ENCODE data around the gene RABL3. TPM values are rescaled to one million over a fixed set of nuclear protein-coding genes. Genes with fewer than 3 reads are reported as not detected.

Gene RABL3
- total RNA-seq, 2 donors from 2014 or later = 29.7 to 32.0 TPM

DNA sequence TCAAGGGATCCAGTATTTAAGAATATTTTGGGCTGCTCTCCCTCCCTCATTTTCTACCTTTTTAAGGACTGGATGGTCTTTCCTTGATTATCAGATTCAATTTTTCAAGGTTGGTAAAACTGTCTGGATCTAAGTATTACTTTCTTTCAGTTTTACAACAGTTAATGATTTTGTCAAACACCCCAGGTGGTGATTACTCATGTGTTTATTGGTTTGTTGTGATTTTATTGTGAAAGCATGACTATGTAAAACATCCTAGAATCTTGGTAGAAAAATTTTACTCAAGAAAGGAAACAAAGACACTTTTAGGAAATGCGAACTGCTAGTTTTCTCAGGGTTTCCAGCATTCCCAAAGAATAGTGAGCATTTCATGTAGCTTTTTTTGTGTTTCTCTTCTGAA, 7.5 kb upstream of the RABL3 start:
- ATAC-seq (ENCODE audit: insufficient number of reproducible peaks, low FRiP score, low read depth) (no peak), DNase-seq (ENCODE audit: low spot score) (no peak)
- H3K4me1 ChIP-seq (ENCODE audit: control insufficient read depth in 1 of 2, low read depth in 2 of 2) = no peaks in the 10 kb centered on the region
- TF ChIP-seq, protein P1, sequence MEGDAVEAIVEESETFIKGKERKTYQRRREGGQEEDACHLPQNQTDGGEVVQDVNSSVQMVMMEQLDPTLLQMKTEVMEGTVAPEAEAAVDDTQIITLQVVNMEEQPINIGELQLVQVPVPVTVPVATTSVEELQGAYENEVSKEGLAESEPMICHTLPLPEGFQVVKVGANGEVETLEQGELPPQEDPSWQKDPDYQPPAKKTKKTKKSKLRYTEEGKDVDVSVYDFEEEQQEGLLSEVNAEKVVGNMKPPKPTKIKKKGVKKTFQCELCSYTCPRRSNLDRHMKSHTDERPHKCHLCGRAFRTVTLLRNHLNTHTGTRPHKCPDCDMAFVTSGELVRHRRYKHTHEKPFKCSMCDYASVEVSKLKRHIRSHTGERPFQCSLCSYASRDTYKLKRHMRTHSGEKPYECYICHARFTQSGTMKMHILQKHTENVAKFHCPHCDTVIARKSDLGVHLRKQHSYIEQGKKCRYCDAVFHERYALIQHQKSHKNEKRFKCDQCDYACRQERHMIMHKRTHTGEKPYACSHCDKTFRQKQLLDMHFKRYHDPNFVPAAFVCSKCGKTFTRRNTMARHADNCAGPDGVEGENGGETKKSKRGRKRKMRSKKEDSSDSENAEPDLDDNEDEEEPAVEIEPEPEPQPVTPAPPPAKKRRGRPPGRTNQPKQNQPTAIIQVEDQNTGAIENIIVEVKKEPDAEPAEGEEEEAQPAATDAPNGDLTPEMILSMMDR (IDR thresholded peaks at IDR 0.05) = no peak
- no peak overlapping the region for H3K4me3 ChIP-seq
- no peaks in the 10 kb centered on the region for H3K27me3 ChIP-seq (replicated peaks; ENCODE audit: insufficient read depth)
- no peak overlapping the region for H3K27ac ChIP-seq
- no peaks in the 10 kb centered on the region for H3K9me3 ChIP-seq
- H3K36me3 ChIP-seq = peaks cover 5% of the 10 kb centered on the region

DNA sequence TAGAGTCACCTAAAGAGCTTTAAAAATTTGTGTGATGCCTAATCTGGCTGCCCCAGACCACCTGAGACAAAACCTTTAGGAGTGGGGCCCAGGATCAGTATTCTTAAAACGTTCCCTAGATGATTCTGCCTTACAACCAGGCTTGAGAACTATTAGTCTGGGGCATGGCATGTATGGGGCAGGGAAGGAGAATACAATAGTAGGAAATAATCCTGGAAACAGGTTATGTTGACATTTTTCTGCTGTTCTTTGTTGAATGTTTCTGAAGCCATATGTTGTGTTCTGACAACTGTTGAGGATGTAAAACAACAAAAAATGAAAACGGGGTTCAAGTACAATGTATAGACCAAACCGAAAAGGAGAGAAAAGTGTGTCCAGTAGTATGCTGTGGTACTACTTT, 3.1 kb upstream of the RABL3 start:
- peaks cover 9 to 15% of the 10 kb centered on the region in 2 donors for H3K4me1 ChIP-seq (ENCODE audit: control insufficient read depth in 1 of 2, low read depth in 2 of 2)
- H3K27ac ChIP-seq = no peak overlapping the region
- no peaks in the 10 kb centered on the region for H3K27me3 ChIP-seq (replicated peaks; ENCODE audit: insufficient read depth)
- no peaks in the 10 kb centered on the region for H3K9me3 ChIP-seq
- H3K4me3 ChIP-seq = no peak overlapping the region
- DNase-seq (ENCODE audit: low spot score) (no peak), ATAC-seq (ENCODE audit: insufficient number of reproducible peaks, low FRiP score, low read depth) (no peak)
- H3K36me3 ChIP-seq = no peaks in the 10 kb centered on the region
- TF ChIP-seq, protein P1 (IDR thresholded peaks at IDR 0.05) = no peak

DNA sequence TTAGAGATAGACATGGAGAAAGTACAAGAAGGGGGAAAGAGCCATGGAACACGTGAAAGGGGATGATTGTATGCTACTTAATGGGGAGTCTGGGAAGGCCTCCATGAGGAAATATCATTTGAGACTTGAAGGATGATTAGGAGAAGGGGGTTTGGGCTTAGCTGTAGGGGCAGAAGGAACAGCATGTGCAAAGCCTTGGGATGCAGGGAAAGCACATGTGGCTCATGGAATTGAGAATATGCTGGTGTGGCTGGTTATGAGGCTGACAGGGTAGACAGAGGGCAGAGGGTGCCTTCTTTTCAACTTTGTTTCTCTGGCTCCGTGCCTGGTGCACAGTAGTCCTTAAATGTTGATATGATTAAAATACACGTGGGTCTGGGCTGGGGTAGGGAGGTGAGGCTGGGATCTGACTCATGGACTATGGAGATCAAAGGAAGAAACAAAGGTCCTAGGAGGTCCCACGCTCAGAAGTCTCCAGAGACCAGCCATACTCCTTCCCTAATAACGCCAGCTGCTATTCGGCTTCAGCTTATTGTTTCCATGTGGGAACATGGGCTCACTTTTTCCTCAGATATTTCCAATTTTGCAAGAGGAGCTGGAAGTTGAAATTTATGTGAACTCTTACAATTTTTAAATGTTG, 1.4 kb upstream of the RABL3 start:
- peaks cover 9 to 15% of the 10 kb centered on the region in 2 donors for H3K4me1 ChIP-seq (ENCODE audit: control insufficient read depth in 1 of 2, low read depth in 2 of 2)
- no peaks in the 10 kb centered on the region for H3K9me3 ChIP-seq
- ATAC-seq (ENCODE audit: insufficient number of reproducible peaks, low FRiP score, low read depth) (no peak), DNase-seq (ENCODE audit: low spot score) (no peak)
- no peak overlapping the region for H3K27ac ChIP-seq
- H3K36me3 ChIP-seq = no peaks in the 10 kb centered on the region
- H3K4me3 ChIP-seq = peak overlapping the region; percentile 98
- no peaks in the 10 kb centered on the region for H3K27me3 ChIP-seq (replicated peaks; ENCODE audit: insufficient read depth)
- TF ChIP-seq, protein P1 (IDR thresholded peaks at IDR 0.05) = no peak

DNA sequence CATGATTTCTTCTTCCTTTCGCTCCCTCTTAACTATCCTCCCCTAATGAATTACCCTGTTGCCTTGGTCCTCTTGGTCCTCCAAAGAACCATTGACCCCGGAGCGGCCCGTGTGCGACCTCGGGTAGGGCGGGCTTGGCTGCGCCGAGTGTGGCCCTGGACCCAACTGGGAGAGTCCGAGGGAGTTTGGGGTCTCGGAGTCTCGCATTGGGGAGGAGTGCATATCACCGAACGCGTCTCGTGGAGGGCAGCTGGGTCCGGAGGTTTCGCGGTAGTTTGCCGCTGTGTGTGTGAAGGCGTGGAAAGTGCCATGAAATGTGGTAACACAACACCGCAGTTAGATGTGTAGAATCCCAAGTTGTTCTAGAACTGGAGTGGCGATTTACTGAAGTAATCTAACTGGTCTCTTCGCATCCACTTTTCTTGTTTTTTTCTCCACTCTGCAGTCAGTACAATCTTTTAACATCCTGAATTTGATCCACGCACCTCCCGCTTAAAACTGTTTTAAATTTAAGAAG, 591 bp upstream of the RABL3 start:
- no peak for DNase-seq (ENCODE audit: low spot score)
- Histone ChIP-seq H3K4me3 (peak overlapping the region; percentile 98), H3K27ac (peak overlapping the region; percentile 82 to 98), H3K4me1 (ENCODE audit: control insufficient read depth in 1 of 2, low read depth in 2 of 2) (peaks cover 9 to 15% of the 10 kb centered on the region in 2 donors), H3K9me3 (no peaks in the 10 kb centered on the region), H3K36me3 (peaks cover 3% of the 10 kb centered on the region), H3K27me3 (replicated peaks; ENCODE audit: insufficient read depth) (no peaks in the 10 kb centered on the region)
- ATAC-seq (ENCODE audit: insufficient number of reproducible peaks, low FRiP score, low read depth) = no peak
- TF ChIP-seq, protein P1 (IDR thresholded peaks at IDR 0.05) = no peak

DNA sequence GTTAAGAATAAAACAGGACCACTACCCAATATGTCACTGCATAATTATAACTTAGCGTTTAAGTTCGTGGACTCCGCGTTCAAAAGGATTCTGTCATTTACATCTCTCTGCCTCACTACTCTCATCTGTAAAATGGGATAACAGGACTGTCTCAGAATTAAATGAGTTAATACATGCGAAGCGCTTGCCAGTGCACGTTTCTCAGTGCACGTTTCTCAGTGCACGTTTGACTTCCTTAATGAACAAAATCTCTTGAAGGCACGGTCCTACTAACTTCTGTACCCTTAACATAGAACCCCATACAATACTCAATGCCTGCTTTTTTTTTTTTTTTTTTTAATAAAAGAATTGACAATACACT, 499 bp downstream of the RABL3 start:
- ATAC-seq (ENCODE audit: insufficient number of reproducible peaks, low FRiP score, low read depth) = no peak
- no peak for DNase-seq (ENCODE audit: low spot score)
- TF ChIP-seq, protein P1 (IDR thresholded peaks at IDR 0.05) = no peak

More for the DNA sequence above, 499 bp downstream of the RABL3 start:
- H3K27me3 ChIP-seq (replicated peaks; ENCODE audit: insufficient read depth) = no peaks in the 10 kb centered on the region
- H3K9me3 ChIP-seq = no peaks in the 10 kb centered on the region
- peaks cover 4% of the 10 kb centered on the region for H3K36me3 ChIP-seq
- H3K4me3 ChIP-seq = peak overlapping the region; percentile 98
- peaks cover 9 to 15% of the 10 kb centered on the region in 2 donors for H3K4me1 ChIP-seq (ENCODE audit: control insufficient read depth in 1 of 2, low read depth in 2 of 2)
- H3K27ac ChIP-seq = peak overlapping the region; percentile 94 to 98
